Neutrophil (primary cell): ENCODE results near the gene IFNA1.

Experiments used
- H3K27ac ChIP-seq: fragments of 200-600 bp; sonication (generic); 2 replicates; pipeline ENCODE4 v1.5.1; 2016; ENCODE audit warnings: mild to moderate bottlenecking, moderate library complexity
- H3K27me3 ChIP-seq: fragments of 200-600 bp; sonication (generic); 2 replicates; pipeline ENCODE4 v1.6.0; 2016; ENCODE audit warnings: mild to moderate bottlenecking
- H3K36me3 ChIP-seq: fragments of 200-600 bp; sonication (generic); 2 replicates; pipeline ENCODE4 v1.5.1; 2017
- H3K4me1 ChIP-seq, 2 experiments: fragments of 200-600 bp in 1 of 2; sonication (generic) in 1 of 2; 1 replicate in 1 of 2; 2 replicates in 1 of 2; pipeline versions ENCODE4 v1.5.1 to v1.6.1; 2013 to 2016; ENCODE audit warnings: low read depth in 1 of 2, low read length in 1 of 2, mild to moderate bottlenecking in 1 of 2, moderate library complexity in 1 of 2; ENCODE audit not compliant: control insufficient read depth in 1 of 2, insufficient read depth in 1 of 2
- H3K4me3 ChIP-seq, 2 experiments: fragments of 200-600 bp in 1 of 2; sonication (generic) in 1 of 2; 1 replicate in 1 of 2; 2 replicates in 1 of 2; pipeline ENCODE4 v1.5.1; 2013 to 2016; ENCODE audit warnings: low read depth in 1 of 2, low read length in 1 of 2, mild to moderate bottlenecking in 1 of 2, moderate library complexity in 1 of 2
- H3K9me3 ChIP-seq: fragments of 200-600 bp; sonication (generic); 2 replicates; pipeline ENCODE4 v1.5.1; 2016
- TF ChIP-seq, protein P1 (sequence below): fragments of 200-600 bp; sonication (generic); IDR thresholded peaks from 2 replicates; pipeline ENCODE4 v1.5.1; 2016; ENCODE audit warnings: antibody characterized with exemption

IFNA1 gene

DNA sequence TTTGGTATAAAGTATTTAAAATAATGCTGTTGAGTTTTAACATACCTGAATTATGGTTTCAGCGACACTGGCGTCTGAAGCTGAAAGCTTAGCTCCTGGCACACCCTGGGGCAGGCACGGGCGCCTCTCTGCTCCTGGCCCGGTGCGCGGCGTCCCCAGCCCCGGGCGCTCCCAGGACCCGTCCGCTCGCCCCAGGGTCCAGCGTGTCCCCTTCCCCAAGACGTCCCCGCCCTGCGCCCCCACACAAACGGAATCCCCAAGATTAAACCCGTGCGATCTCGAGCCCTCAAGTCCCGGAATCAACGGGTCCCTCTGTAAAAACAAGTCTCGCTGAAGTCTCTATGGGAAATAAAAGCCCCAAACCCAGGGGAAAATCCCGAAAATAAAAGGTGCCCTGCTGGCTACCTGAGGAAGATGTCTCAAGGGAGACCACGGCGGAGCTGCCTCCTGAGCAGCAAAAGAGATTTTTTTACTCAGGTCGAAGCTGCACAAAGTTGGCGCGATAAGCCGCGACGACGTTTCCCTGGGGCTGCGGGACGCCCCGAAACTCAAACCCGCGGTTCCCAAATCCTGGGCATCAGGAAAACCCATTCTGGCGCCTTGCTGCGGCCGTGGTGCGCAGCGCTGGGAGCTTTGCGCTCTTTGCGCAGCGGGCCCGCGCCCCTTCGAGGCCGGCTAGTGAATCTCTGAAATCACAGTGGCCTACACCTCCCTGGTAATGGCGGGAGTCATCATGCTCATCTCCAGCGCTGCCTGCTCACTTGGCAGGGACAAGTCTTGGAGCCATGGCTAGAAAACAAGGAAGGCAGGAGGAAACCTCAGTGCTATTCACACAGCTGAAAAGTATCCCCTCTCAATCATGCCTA, 37.6 kb upstream of the IFNA1 start:
- Histone ChIP-seq H3K27ac (no peak overlapping the region), H3K36me3 (no peaks in the 10 kb centered on the region), H3K9me3 (no peaks in the 10 kb centered on the region), H3K27me3 (peaks cover 82% of the 10 kb centered on the region), H3K4me3 (no peak overlapping the region), H3K4me1 (peaks cover 7 to 11% of the 10 kb centered on the region in 2 experiments)
- TF ChIP-seq, protein P1, sequence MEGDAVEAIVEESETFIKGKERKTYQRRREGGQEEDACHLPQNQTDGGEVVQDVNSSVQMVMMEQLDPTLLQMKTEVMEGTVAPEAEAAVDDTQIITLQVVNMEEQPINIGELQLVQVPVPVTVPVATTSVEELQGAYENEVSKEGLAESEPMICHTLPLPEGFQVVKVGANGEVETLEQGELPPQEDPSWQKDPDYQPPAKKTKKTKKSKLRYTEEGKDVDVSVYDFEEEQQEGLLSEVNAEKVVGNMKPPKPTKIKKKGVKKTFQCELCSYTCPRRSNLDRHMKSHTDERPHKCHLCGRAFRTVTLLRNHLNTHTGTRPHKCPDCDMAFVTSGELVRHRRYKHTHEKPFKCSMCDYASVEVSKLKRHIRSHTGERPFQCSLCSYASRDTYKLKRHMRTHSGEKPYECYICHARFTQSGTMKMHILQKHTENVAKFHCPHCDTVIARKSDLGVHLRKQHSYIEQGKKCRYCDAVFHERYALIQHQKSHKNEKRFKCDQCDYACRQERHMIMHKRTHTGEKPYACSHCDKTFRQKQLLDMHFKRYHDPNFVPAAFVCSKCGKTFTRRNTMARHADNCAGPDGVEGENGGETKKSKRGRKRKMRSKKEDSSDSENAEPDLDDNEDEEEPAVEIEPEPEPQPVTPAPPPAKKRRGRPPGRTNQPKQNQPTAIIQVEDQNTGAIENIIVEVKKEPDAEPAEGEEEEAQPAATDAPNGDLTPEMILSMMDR, result no peak

DNA sequence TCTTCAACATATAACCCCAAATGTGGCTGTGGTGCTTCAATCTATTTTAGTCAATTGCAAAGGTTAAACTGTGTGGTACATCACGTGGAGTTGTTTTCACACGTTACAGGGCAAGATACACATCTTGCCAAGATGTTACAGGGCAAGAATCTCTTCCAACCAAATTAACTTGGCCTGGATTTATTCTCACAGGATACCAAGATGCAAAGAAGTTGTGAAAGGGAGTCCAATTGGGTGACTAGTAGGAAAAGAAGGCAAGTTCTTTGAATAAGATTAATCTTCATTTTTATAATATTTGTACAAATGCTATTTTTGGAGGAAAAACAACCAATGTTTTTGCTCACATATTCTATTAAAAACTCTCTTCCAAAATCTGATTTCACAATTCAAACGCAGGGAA, 36.1 kb upstream of the IFNA1 start:
- Histone ChIP-seq H3K4me3 (no peak overlapping the region), H3K27me3 (peaks cover 67% of the 10 kb centered on the region), H3K4me1 (peaks cover 7 to 11% of the 10 kb centered on the region in 2 experiments), H3K9me3 (no peaks in the 10 kb centered on the region), H3K27ac (no peak overlapping the region), H3K36me3 (no peaks in the 10 kb centered on the region)
- TF ChIP-seq, protein P1, result no peak

DNA sequence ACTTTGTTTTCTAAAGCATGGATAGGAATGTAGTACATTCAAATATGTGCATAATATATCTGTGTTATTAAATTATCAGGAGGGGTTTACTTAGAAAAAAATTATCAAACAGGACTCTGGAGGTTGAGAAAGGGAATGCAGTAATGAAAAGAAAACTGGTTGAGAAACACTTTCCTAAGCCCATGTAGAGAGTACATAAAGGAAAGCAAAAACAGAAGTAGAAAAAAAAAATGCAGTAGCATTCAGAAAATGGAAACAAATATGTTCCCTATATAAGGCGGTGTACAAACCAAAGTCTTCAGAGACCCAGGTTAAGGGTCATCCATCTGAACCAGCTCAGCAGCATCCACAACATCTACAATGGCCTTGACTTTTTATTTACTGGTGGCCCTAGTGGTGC, 31.4 kb upstream of the IFNA1 start, which contains the start of gene IFNA8:
Gene IFNA8, plus strand, starts transcription at position 301 of the 400 bp plus-strand sequence. Its CDS starts 60 bp downstream, at position 361.
- no peaks in the 10 kb centered on the region for H3K4me1 ChIP-seq
- H3K27ac ChIP-seq, result no peak within 1 kb of the TSS
- H3K27me3 ChIP-seq, result peaks cover 23% of the 10 kb centered on the region
- no peak within 1 kb of the TSS for H3K4me3 ChIP-seq
- TF ChIP-seq, protein P1, result no peak
- H3K9me3 ChIP-seq, result no peaks in the 10 kb centered on the region
- no peaks in the 10 kb centered on the region for H3K36me3 ChIP-seq

DNA sequence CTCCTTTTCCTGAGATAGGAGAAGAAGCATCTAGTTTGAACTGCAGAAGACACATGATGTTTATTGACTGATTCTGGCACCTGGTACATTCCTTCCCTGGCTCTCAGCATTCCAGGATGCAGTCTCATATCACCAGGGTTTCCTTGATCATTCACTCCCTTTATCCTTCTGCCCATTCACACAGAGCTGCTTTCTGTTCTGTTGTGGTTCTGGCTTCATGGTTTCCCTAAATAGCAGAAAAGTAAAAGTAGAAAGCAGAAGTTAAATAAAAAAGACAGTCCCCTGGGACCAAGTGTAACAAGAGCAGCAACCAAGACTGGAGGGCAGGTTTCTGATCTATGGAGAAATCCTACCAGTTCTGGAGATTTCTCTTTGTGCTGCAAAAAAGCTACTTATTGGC, 28.1 kb upstream of the IFNA1 start:
- Histone ChIP-seq H3K4me1 (no peaks in the 10 kb centered on the region), H3K9me3 (no peaks in the 10 kb centered on the region), H3K36me3 (no peaks in the 10 kb centered on the region), H3K27me3 (peaks cover under 1% of the 10 kb centered on the region), H3K27ac (no peak overlapping the region), H3K4me3 (no peak overlapping the region)
- TF ChIP-seq, protein P1, result no peak

DNA sequence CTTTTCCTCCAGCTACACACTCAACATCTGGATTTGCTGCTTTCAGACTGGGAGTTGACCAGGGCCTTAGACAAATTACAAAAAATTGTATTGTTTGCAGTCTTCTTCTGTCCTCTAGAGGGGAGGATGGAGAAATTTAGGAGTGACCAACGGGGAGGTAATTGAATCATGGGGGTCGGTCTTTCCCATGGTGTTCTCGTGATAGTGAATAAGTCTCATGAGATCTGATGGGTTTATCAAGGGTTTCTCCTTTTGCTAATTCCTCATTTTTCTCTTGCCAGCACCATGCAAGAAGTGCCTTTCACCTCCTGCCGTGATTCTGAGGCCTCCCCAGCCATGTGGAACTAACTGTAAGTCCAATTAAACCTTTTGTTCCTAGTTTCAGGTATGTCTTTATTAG, 27.1 kb upstream of the IFNA1 start:
- no peaks in the 10 kb centered on the region for H3K9me3 ChIP-seq
- H3K36me3 ChIP-seq, result no peaks in the 10 kb centered on the region
- no peaks in the 10 kb centered on the region for H3K27me3 ChIP-seq
- H3K4me3 ChIP-seq, result no peak overlapping the region
- TF ChIP-seq, protein P1, result no peak
- H3K27ac ChIP-seq, result no peak overlapping the region
- H3K4me1 ChIP-seq, result no peaks in the 10 kb centered on the region
